AML-193 (cell line): Measurements from ENCODE around the gene KCNQ1.
A peak's percentile ranks its signal among the peaks of the same experiment; 100 is the strongest.

Experiments used
- DNase-seq, 2 experiments: peaks; one replicate each; lab custom pipeline; 2025; lab: John Stamatoyannopoulos, UW

KCNQ1 gene

GRCh38 chr11:2665526-2666400, 221.0 kb downstream of the KCNQ1 start:
- DNase-seq, result no peak

GRCh38 chr11:2666401-2666741, 221.6 kb downstream of the KCNQ1 start:
- no peak for DNase-seq

- DNase-seq, result no peak
These were observed 222.2 kb downstream of the KCNQ1 start for GRCh38 chr11:2666828-2667570.

- DNase-seq, result no peak
These were observed 223.1 kb downstream of the KCNQ1 start for GRCh38 chr11:2667940-2668339.

- DNase-seq, result no peak
These were observed 224.1 kb downstream of the KCNQ1 start for GRCh38 chr11:2668876-2669275.

- no peak for DNase-seq
These were observed 225.0 kb downstream of the KCNQ1 start for GRCh38 chr11:2669634-2670469.

GRCh38 chr11:2670541-2671100, 225.8 kb downstream of the KCNQ1 start:
- no peak for DNase-seq

GRCh38 chr11:2671748-2672147, 226.9 kb downstream of the KCNQ1 start:
- no peak for DNase-seq

GRCh38 chr11:2672553-2673249, 227.9 kb downstream of the KCNQ1 start:
- DNase-seq, result no peak

GRCh38 chr11:2673250-2673610, 228.4 kb downstream of the KCNQ1 start:
- no peak for DNase-seq

- DNase-seq, result no peak
These were observed 229.2 kb downstream of the KCNQ1 start for GRCh38 chr11:2673871-2674471.

GRCh38 chr11:2674658-2675131, 229.9 kb downstream of the KCNQ1 start:
- no peak for DNase-seq

- DNase-seq, result no peak
These were observed 230.7 kb downstream of the KCNQ1 start for GRCh38 chr11:2675540-2675939.

- DNase-seq, result peak; percentile 44 to 70
These were observed 232.3 kb downstream of the KCNQ1 start for GRCh38 chr11:2677127-2677526.

GRCh38 chr11:2678396-2678795, 233.6 kb downstream of the KCNQ1 start:
- no peak for DNase-seq

GRCh38 chr11:2679011-2679676, 234.3 kb downstream of the KCNQ1 start:
- no peak for DNase-seq

- DNase-seq, result no peak
These were observed 236.8 kb downstream of the KCNQ1 start for GRCh38 chr11:2681408-2682145.

- no peak for DNase-seq
These were observed 239.0 kb downstream of the KCNQ1 start for GRCh38 chr11:2683806-2684205.

- no peak for DNase-seq
These were observed 239.8 kb downstream of the KCNQ1 start for GRCh38 chr11:2684581-2684980.

- no peak for DNase-seq
These were observed 240.2 kb downstream of the KCNQ1 start for GRCh38 chr11:2685051-2685450.
